Lower leg skin (tissue), 3 donors: ENCODE data around the gene FKBP1B.
"Not testable (repeated sequence)": the region's sequence is repeated elsewhere in the genome, so short reads cannot be mapped to it uniquely, and the experiment has no call there.

Experiments
- POLR2A ChIP-seq, 2 donors: fragments of 450-650 bp; IDR thresholded peaks; one replicate each; pipeline ENCODE4 v1.6.1; 2016 to 2017; ENCODE audit warnings: antibody characterized with exemption in 2 of 2, mild to moderate bottlenecking in 1 of 2, moderate library complexity in 1 of 2
- TF ChIP-seq, protein P1 (sequence below), 3 donors: fragments of 450-650 bp; IDR thresholded peaks; one replicate each; pipeline ENCODE4 v1.5.1; 2016; ENCODE audit warnings: antibody characterized with exemption in 3 of 3, mild to moderate bottlenecking in 3 of 3, moderate library complexity in 2 of 3

- TF ChIP-seq, protein P1, sequence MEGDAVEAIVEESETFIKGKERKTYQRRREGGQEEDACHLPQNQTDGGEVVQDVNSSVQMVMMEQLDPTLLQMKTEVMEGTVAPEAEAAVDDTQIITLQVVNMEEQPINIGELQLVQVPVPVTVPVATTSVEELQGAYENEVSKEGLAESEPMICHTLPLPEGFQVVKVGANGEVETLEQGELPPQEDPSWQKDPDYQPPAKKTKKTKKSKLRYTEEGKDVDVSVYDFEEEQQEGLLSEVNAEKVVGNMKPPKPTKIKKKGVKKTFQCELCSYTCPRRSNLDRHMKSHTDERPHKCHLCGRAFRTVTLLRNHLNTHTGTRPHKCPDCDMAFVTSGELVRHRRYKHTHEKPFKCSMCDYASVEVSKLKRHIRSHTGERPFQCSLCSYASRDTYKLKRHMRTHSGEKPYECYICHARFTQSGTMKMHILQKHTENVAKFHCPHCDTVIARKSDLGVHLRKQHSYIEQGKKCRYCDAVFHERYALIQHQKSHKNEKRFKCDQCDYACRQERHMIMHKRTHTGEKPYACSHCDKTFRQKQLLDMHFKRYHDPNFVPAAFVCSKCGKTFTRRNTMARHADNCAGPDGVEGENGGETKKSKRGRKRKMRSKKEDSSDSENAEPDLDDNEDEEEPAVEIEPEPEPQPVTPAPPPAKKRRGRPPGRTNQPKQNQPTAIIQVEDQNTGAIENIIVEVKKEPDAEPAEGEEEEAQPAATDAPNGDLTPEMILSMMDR (IDR thresholded peaks at IDR 0.05), result not testable (repeated sequence)
- not testable (repeated sequence) for TF ChIP-seq POLR2A (IDR thresholded peaks at IDR 0.05)
These were observed 6.4 kb upstream of the FKBP1B start for GRCh38 chr2:24043133-24043532.
